Astrocyte of the hippocampus (primary cell): ENCODE data around the gene USP53.
"Not testable (repeated sequence)": the region's sequence is repeated elsewhere in the genome, so short reads cannot be mapped to it uniquely, and the experiment has no call there.

Experiments
- DNase-seq: peaks from one replicate; pipeline ENCODE4 v3.0.0; 2011; ENCODE audit warnings: low read depth, low spot score

The USP53 gene

DNA sequence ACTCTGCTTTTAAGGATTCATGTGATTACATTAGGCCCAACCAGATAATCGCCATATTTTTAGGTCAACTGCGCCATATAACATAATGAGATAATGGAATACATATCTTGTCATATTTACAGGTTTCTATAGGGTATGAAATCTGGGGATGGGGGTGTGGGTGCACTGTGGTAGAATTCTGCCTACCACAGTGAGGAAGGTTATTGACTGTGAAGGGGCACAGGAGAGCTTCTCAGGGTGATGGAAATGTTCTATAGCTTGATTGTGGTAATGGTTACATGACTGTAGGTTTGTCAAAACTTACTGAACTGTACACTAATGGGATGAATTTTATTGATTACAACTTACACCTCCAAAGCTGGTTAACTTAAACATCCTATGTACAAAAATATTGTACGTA lies 15.9 kb downstream of the USP53 start:
- DNase-seq, result no peak

GRCh38 chr4:119229908-119230687 lies 17.6 kb downstream of the USP53 start:
- DNase-seq, result no peak

- DNase-seq, result no peak
Observed at GRCh38 chr4:119231491-119231890, 19.0 kb downstream of the USP53 start.

DNA sequence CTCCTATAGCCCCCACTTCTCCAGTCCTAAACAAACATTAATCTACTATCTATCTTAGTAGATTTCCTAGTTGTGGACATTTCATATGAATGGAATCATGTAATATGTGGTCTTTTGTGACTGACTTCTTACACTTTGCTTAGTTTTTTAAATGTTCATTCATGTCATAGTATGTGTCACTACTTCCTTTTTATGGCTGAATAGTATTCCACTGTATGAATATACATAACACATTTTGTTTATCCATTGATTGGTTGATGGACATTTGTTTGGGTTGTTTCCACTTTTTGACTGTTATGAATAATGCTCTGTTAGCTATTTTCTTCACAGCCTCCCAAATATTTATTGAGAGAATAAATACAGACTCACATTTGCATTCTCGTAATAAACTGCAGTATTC lies 19.8 kb downstream of the USP53 start:
- DNase-seq, result no peak

DNA sequence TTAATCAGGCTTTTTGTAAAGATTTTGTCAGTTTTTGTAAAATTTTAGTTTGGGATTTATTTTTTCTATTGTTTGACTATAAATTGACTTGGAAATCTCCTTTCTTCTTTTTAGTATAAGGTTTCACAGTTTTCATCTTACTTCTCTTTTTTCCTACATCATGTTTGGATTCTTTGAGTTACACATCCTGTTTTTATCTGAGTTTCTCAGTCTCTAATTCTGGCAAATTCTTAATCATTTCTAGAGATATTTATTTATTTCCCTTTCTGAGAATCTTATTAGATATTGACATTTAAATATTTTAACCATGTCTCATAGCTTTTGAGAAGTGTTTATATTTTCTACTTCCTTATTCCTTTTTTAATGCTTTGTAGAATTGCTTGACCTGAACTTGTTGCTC lies 20.7 kb downstream of the USP53 start:
- DNase-seq, result no peak

DNA sequence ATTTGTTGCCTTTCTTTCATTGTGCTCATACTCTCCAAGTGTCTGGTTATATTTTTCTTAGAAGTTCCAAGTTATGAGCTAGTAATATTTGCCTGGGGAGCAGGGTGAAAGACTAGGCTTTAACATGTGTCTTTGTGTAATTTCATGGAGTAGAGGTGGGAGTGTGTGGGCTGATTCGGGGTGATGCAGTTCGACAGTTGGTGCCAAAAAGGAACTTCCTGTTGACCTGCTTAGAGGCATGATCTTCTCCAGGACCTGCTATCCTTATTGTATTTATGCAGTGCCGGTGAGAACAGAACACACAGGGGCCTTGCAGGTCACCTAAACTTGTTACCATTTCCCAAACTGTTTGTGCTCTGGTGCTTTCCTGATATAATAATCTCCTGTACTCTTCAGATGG lies 21.2 kb downstream of the USP53 start:
- no peak for DNase-seq

DNA sequence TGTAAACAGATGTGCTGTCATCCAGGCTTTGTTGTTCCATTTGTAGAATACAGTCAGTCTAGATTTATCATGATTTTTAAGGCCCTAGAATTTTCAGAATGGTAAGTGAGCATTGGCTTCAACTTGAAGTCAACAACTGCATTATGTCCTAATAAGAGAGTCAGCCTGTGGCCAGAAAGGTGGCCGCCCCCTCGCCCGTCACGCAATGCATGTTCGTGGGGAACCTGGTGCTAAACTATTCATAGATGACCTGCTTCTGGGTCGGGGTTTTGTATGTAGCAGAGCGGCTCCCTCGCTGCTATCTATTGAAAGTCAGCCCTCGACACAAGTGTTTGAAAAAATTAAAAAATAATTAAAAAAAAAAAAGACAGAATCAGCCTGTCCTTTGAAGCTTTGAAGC lies 24.7 kb downstream of the USP53 start:
- no peak for DNase-seq

GRCh38 chr4:119237642-119238041 lies 25.1 kb downstream of the USP53 start:
- DNase-seq, result no peak

DNA sequence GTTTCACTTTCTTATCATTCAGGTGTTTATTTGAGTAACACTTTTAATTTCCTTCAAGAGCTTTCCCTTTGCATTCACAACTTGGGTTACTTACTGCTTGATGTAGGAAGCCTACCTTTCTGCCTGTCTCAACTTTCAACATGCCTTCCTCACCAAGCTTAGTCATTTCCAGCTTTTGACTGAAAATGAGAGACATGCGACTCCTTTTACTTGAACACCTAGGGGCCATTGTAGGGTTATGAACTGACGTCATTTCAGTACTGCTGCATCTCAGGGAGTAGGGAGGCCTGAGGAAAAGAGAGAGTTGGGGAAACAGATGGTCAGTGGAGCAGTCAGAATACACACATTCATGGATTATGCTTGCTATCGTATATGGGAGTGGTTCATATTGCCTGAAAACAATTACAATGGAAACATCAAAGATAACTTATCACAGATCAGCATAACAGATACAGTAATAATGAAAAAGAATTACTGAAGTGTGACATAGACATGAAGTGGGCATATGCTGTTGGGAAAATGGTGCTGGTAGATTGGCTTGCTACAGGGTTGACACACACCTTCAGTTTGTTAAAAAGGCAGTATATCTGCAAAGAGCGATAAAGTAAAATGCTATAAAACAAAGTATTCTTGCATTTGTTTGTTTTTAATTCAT lies 25.7 kb downstream of the USP53 start:
- no peak for DNase-seq

DNA sequence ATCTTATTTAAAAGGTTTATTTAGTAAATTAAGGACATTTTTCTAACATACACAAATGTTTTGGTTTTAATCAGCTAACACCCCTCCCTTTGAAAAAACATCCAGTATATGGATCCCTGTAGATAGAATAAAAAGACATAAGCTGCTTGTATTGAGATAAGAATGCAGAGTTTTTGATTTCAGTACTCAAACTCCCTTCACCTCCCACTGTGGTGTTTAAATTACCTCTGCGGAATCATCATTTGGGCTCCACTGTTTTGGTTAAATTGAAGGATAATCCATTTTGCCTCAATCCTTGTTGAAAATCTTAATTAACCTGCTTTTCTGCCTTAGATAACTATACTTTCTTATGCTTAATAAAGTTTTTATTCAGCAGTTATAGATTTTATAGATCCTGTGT lies 27.6 kb downstream of the USP53 start:
- DNase-seq, result no peak

DNA sequence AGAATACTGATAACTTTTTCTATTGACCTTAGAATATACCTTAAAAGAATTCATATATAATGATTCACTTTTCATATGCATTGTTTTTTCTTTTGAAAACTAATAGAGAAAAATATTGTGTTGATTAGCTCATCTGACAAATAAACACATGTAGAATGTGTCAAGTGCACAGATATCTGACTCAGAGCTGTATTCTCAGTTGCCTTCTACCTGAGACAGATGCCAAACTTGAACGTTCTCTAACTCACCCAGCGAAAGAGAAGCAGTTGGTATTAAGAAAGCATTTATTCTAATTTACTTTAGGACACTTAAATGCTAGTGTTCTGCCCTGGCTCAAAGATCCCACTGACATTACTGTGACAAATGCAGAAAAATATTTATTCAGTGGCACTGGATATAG lies 28.1 kb downstream of the USP53 start:
- DNase-seq, result no peak

- no peak for DNase-seq
Observed at GRCh38 chr4:119242417-119242816, 29.9 kb downstream of the USP53 start.

- no peak for DNase-seq
Observed at GRCh38 chr4:119243868-119244267, 31.4 kb downstream of the USP53 start.

DNA sequence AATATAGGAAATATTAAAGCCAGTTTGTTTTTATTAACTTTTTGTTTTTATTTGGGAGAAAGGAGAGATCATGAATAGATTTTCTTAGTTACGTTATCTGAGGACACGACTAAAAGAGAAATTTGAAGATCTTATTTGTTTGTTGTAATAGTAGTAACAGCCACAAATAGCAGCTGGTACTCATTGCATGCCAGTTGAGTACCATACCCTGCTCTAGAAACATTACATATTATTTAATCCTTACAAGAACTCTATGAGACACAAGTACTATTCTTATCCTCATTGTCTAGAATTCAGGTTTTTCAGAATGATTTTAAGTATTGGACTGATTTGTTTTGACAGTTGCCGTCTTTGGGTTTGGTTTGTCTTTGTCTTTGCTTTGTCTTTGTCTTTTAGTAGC lies 31.8 kb downstream of the USP53 start:
- DNase-seq, result no peak

GRCh38 chr4:119244832-119245231 lies 32.3 kb downstream of the USP53 start:
- peak; percentile 11 for DNase-seq

DNA sequence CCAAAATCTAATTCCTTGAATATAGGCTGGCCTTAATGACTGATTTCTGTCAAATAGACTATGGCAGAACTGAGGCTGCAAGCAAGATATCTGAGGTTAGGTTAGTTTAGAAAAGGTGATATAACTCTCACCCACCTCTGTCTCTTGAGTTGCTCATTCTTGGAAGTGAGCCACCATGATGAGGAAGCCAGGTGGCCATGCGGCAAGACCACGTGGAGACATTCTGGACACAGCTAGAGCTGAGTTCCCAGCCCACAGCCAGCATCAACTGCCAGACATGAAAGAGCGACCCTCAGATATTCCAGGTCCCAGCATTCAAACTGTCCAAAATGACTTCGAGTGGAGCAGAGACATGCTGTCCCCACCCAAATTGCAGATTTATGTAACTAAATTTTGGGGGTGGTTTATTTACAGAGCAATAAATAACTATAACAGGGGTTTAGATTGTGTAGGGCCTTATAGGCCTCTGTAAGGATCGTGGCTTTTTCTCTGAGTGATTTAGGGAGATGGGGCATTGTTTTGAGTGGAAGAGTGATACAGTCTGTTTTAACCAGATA lies 33.7 kb downstream of the USP53 start:
- DNase-seq, result no peak

- not testable (repeated sequence) for DNase-seq
Observed at GRCh38 chr4:119251037-119251436, 38.5 kb downstream of the USP53 start.

- DNase-seq, result not testable (repeated sequence)
Observed at GRCh38 chr4:119255223-119255622, 42.7 kb downstream of the USP53 start.

- no peak for DNase-seq
Observed at GRCh38 chr4:119260528-119260927, 48.0 kb downstream of the USP53 start.

DNA sequence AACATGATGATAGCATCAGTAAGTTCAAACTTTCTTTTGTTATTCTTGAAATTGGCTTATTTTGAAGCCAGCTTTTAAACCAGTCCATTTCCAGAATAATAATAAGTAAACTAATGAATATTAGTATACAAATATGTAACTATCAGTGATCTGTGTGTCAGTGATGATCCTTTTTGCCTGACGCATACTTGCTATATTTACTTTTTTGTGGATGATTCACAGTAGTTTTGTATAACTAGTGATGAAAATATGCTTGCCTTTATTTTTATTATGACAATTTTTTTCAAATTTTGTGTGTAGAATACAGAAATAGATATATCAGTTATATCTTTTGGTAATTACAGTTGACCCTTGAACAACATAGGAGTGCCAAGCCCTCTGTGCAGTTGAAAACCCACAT lies 49.5 kb downstream of the USP53 start:
- no peak for DNase-seq

- no peak for DNase-seq
Observed at GRCh38 chr4:119264743-119265142, 52.2 kb downstream of the USP53 start.

- DNase-seq, result no peak
Observed at GRCh38 chr4:119266153-119266552, 53.6 kb downstream of the USP53 start.

DNA sequence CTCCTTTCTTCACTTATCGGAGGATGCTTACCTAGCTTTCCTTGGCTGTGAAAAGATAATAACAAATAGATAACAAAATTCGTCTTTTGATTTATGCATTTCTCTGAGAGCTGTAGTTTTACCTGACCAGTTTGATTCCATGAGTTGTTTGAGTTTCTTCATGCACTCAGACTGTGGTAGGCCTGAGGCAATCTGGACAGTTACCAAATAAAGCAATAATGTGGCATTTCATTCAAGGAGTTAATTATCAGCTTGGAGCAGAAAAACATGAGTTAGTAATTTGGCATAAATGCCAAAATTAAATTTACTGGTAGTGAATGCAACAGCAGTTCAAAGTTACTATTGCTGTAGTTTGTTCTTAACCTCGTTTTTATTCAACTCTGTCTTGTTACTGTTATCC lies 56.0 kb downstream of the USP53 start:
- DNase-seq, result peak; percentile 29
